GM10847 (cell line): Measurements from ENCODE around the gene ART3.

ENCODE experiments used
- POLR2A ChIP-seq: IDR thresholded peaks from 2 replicates; pipeline ENCODE4 v1.6.1; 2011; ENCODE audit not compliant: insufficient read length; ENCODE audit errors: extremely low read depth

Gene ART3

DNA sequence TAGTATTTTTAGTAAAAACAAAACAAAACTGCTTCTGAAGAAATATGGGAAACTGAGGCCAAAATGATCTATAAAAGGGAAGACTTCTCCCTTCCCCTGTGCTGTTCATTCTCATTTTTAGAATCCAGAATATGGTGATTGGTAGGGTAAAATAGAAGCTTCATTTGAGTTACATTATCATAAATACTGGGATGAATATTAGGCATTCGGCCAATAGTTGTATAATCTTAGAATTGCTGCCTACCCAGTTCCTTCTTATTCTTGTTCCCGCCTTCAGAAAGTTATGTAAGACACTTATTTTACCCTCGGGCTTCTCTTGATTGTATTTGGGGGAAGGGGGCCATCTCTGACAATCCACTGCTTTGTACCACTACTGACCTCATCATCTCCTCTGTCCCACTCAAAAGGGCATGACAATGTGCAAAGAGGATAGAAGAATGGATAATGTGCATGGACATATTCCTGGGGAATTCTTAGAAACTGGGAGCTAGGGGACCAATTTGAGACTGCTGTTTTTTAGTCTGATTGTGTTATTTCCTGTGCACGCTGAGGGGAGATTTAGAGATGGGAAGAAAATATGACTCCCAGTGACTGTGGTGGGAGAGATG, 588 bp downstream of the ART3 start:
- TF ChIP-seq POLR2A, result no peak

DNA sequence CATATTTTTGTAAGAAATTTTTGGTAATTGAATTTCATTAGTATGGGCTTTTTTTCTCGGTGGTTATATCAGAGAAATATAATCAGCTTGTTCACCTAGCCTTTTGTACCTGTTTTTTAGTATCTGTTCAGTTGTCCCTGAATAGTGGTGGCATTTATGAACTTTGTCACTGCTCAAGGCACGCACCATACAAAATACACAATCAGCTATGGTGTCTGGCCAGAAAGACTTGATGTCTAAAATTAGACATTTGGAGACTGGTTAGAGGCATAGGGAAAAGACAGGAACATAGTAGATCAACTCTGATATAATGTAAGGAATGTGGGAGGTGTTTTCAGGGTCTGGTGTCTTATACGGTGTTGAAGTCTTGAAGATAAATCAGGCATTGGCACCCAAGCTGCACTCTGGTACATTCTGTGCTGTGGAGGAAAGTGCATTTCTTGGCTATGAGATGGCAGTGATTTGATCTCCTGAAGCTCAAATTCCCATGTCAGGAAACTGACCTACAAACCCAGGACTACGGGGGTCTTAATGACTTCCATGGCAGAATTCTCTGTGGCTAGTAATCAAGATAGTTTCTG, 3.6 kb downstream of the ART3 start:
- no peak for TF ChIP-seq POLR2A

DNA sequence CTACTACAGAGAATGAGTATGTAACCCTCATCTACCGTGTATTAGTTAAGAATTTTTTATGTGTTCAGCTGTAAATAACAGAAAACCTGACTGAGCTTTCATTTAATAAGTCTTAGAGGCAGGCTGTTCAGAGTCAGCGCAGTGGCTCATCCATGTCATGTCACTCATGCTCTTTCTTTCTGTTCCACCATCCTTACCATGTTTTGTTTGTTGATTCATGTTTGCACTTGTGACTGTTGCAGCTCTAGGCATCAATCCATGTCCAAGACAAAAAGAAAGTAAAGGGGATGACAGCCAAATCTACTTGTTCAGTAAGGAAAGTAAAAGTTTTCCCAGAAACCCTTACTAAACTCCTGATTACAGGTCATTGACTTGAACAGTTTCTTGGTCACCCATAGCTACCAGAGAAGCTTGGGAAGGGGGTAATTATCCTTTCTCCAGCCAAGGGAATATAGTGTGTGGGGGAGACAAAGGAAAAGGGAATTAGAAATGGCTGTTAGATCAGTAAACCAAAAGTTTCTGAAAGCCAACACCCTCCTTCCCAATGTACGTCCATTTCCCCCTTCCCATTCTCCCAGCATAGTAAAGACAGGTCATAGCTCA, 9.0 kb downstream of the ART3 start:
- TF ChIP-seq POLR2A, result no peak

DNA sequence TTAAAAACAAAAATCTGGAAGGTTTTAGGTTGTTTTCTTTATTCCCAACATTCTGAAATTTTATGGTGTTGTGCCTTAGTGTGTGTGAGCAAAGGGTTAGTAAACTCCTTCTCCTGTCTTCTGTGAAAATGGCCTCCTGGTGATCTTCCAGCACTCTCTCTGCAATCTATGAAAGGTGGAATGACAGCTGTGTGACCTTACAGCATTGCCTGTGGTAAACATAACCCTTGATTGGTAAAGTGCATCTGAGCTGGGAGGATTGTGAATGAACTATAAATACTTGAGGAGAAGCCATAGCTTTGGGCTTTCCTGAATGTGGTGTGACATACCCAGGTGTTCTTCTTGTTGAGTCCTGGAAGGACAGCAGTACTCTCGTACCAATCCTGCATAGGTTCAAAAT, 10.0 kb downstream of the ART3 start:
- TF ChIP-seq POLR2A, result no peak

DNA sequence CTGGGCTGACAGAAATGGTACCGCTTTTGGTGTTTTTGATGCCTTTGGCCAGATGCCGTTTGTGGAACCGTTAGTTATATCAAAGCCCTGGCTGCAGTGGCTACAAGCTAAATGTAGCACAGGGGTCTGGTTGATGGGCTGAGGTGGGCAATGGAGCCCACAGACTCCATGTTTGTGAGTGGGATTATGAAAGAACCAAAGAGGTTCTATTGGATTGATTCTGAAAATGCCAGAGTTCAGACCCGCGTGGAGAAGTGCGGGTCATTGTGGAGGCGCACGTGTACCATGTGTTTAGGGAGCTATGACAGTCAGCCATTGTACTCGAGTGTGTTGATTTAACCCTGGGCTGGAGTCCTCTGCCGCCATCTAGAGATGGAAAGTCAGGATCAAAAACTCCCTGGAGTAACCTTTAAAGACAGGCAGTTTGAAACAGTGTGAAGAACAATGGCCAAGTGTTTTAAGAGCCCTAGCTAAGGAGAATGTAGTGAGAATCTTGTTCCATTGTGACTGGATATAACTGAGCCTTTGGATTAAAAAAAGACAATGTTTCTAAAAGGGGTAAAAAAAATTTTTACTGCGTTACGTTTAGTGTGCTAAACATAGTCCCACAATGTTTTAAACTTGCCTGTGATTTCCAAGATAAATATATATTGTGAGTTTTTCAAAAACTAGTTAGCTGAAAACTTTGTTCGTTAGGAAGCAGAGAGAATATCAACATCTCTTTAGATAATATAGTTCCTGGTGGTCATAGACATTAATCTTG, 12.7 kb downstream of the ART3 start:
- TF ChIP-seq POLR2A, result no peak

DNA sequence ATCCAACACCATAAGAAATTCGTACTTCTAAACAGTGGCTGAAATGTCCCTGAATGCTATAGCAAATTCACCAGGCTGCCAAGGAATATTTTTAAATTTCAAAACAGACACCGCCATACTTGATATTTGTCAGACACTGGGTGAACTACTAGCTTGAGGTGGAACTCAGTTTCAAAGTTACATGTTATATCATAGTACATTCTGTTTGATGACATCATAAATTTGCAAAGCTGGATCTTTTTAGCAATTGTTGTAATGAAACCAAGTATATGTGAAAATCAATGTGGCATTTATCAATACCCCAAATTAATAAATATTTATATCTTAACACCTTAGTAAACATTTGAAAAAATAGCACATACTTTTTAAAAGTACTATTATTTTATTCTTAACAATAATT, 14.2 kb downstream of the ART3 start:
- no peak for TF ChIP-seq POLR2A

DNA sequence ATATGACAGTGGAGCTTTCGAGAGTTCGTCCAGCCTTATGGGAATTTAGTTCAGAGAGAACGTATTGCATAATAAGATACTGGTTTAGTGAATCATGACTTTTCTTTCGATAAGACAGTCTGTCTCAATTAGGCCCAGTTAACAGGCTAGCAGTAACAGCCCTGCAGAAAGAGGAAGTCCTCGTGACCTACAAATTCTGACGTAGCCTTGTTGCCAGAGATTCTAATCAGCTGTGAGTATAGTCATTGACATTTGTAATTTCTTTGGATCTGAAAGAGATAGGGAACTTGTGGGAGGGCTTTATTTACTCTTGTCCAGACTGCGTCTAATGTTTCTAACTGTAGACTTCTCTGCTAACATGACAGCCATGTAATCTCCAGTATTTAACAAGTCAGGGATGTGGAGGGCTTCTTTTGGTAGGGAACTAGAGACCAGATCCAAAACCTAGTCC, 15.8 kb downstream of the ART3 start:
- no peak for TF ChIP-seq POLR2A

DNA sequence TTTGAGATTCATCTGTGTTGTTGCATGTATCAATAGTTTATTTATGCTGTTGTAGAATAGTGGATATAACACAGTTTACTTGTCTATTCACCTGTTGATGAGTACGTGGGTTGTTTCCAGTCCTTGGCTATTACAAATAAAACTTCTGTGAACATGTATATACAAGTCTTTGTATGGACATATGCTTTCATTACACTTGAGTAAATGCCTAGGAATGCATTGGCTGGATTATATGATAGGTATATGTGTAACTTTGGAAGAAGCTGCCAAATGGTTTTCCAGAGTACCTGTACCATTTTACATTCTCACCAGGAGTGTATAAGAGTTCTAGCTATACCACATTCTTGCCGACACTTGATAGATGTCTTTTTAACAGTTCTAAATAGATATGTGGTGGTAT, 16.5 kb downstream of the ART3 start:
- no peak for TF ChIP-seq POLR2A

DNA sequence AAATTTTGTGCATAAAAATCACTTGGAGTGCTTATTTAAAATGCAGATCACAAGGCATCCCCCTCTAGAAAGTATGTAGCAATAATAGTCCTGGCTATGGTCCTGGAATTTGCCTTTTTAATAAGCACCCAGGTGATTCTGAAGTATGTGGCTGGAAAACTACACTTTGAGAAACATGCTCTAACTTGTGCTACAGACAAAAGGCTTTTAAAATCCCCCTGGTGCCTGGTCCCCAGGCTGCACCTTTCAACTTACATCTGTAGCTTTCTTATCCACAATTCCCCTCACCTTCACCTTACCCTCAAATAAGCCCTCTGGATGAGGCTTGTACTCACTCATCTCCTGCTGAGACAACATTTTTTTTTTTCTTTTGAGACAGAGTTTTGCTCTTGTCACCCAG, 21.1 kb downstream of the ART3 start:
- TF ChIP-seq POLR2A, result no peak

DNA sequence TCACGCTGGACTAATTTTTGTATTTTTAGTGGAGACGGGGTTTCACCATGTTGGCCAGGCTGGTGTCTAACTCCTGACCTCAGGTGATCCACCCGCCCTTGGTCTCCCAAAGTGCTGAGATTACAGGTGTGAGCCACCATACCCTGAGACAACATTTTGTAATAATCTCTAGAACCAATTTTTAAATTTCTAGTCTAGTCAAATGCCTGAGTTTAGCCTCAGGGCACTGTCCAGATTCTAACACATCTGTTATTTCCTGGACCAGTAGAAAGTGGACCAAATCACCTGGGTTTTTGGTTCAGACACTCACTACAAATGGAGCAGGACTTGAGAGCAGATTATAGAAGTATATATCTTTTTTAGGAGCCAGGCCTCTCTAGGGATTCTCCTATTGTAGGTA, 21.6 kb downstream of the ART3 start:
- TF ChIP-seq POLR2A, result no peak

DNA sequence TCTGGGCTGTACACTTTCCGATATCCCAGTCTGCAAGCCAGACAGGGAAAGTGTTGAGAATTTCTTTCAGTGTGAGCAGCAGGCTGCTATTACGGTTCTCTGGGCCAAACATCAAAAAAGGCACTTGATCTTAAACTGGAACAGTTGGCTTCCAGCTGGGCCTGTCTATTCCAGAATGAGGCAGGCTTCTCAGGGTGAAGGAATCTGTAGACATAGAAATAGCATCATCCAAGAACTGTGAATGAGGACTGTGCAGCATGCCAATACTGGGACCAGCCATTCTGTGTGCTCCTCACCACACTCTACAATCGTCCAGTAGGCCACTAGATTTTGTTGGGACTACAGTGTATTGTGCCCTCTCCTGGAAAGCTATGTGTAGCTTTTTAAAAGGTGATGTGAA, 31.1 kb downstream of the ART3 start:
- TF ChIP-seq POLR2A, result no peak

DNA sequence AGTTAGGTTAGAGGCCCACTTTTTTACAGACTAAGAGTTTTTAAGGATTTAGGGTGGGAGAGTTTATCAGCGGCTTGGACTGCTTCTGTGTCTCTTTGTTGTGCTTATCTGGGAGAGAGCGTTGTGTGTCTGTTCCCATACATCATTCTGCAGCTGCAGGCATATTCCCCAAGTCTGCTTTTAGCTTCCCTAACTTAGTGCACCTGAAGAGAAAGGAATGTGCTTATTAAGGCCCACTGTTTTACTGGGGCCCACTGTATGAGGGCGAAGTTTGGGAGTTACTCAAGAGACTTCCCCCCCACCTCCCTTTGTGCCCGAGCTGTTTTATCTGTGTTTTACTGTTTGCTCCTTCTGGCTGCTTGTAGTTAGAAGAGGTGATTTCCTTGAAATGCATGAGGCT, 31.9 kb downstream of the ART3 start:
- no peak for TF ChIP-seq POLR2A

DNA sequence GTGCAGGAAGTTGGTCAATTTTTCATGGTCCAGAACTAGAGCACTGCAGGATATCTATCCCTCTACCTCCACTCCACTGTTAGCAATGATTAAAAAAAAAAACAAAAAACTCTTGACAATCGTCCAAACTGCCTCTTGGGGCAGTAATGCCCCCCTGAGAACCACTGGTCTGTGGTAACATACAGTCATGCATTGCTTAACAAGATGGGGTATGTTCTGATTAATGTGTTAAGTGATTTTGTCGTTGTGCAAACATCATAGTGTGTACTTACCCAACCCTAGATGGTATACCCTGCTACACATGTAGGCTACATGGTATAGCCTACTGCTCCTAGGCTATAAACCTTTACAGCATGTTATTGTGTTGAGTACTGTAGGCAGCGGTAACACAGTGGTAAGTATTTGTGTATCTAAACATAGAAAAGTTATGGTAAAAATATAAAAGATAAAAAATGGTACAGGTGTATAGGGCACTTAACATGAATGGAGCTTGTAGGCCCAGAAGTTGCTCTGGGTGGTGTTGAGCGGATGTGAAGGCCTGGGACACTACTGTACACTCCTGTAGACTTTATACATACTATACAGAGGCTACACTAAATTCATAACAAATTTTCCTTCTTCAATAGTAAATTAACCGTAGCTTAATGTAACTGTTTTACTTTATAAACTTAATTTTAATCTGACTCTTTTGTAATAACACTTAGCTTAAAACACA, 34.1 kb downstream of the ART3 start:
- no peak for TF ChIP-seq POLR2A

DNA sequence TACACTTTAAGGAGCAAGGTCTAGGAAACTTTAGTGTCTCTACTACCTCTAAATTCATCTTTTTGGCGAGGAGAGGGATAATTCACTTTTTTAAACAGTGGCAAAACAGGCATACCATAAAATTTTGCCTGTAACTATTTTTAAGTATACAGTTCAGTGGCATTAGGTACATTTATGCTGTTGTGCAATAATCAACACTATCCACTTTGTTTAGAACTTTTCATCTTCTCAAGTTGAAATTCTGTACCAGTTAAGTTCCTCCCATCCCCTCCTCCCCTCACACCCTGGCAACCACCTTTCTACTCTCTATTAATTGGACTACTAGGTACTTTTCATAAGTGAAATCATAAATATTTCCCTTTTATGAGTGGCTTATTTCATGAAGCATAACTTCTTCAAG, 42.3 kb downstream of the ART3 start:
- no peak for TF ChIP-seq POLR2A

DNA sequence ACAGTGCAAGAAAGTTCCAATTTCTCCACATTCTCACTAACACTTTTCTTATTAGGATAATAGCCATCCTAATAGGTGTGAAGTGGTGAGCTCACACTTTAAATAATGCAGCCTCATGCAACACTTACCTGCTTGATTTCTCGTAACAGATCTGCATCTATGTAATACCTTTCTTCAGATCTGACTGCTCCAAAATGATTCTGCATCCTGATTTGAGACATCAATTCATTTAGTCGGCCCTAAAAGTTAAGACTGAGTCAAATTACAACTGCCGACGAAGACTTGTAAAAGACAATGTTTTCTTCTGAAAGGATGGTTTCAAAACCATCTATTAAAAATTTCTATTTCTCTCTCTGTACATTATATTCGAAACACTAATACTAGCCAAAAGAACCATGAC, 43.0 kb downstream of the ART3 start:
- TF ChIP-seq POLR2A, result no peak

DNA sequence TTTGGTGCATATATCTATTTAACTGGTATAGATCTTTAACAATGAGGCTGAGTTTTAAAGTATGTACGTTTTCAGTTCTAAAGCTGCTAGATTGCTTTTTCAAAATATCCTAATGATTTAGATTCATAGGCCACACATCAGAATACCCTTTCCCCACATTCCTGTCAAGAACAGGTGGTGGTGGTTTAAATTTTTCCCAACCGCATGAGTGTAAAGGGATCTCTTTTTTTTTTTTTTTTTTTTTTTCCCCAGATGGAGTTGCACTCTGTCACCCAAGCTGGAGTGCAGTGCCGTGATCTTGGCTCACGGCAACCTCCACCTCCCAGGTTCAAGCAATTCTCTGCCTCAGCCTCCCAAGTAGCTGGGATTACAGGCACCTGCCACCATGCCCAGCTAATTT, 45.7 kb downstream of the ART3 start:
- no peak for TF ChIP-seq POLR2A

DNA sequence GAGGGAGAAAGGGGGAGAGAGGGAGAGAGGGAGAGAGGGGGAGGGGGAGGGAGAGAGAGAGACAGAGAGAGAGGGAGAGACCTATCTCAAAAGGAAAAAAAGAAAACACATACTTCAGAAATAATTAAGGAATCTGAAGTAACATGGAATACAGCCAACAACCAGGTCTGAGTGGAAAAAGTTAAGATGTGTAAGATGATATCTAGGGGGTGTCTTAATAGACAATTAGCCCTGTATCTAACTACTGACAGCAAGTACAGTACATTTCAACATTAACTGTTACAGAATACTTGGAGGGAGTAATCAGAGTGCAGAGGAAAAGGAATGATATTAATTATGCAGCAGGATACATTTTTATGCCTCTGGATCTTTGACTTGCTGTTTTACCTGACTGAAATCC, 51.3 kb downstream of the ART3 start:
- TF ChIP-seq POLR2A, result no peak
